ENCODE measurements around the gene OLFML1. TPM values are rescaled to one million over a fixed set of nuclear protein-coding genes. Genes with fewer than 3 reads are reported as not detected.

The OLFML1 gene
- total RNA-seq, 1 donor from 2014 or later = not detected

GRCh38 chr11:7469351-7469865, 15.9 kb upstream of the OLFML1 start:
- Mint-ChIP-seq H3K27ac (no peak overlapping the region), H3K4me3 (no peak overlapping the region), H3K27me3 (no peaks in the 10 kb centered on the region), H3K36me3 (ENCODE audit: low read depth) (peaks cover 33% of the 10 kb centered on the region), H3K9me3 (peaks cover 2% of the 10 kb centered on the region), H3K4me1 (peaks cover 32% of the 10 kb centered on the region)
- intact Hi-C loops (cut with micrococcal nuclease) = no loop called here
- ChIA-PET POLR2A (interaction anchor here (0.7 kb wide), 2 partner anchors 9 to 208 kb away, joined by 3 read pairs; no protein-coding TSS in a partner anchor), CTCF (no interaction called here)
- ATAC-seq (ENCODE audit: low read depth) (no peak), DNase-seq (no peak)
- TF ChIP-seq CTCF (IDR thresholded peaks at IDR 0.05) = no peak

GRCh38 chr11:7471071-7471470, 14.2 kb upstream of the OLFML1 start:
- Mint-ChIP-seq H3K4me1 (peaks cover 36% of the 10 kb centered on the region), H3K4me3 (no peak overlapping the region), H3K27me3 (no peaks in the 10 kb centered on the region), H3K9me3 (no peaks in the 10 kb centered on the region), H3K36me3 (ENCODE audit: low read depth) (peaks cover 26% of the 10 kb centered on the region), H3K27ac (no peak overlapping the region)
- ChIA-PET POLR2A (interaction anchor here (1.2 kb wide), 1 partner anchor 42 kb away, joined by 3 read pairs; no protein-coding TSS in a partner anchor), CTCF (interaction anchor here (1.2 kb wide), 1 partner anchor 9 kb away, joined by 4 read pairs; no protein-coding TSS in a partner anchor)
- DNase-seq (no peak), ATAC-seq (ENCODE audit: low read depth) (no peak)
- TF ChIP-seq CTCF (IDR thresholded peaks at IDR 0.05) = no peak
- intact Hi-C loops (cut with micrococcal nuclease) = no loop called here

- H3K36me3 Mint-ChIP-seq (ENCODE audit: low read depth) = peaks cover 6% of the 10 kb centered on the region
- DNase-seq = peak; percentile 31
- POLR2A ChIA-PET = interaction anchor here (1.0 to 2.4 kb wide), 4 partner anchors 9 to 47 kb away, joined by 3 to 17 read pairs (median 3); partner anchors contain the start of gene PPFIBP2
Observed at GRCh38 chr11:7473717-7474116, 11.6 kb upstream of the OLFML1 start.

GRCh38 chr11:7480113-7480512, 5.2 kb upstream of the OLFML1 start:
- intact Hi-C loops (cut with micrococcal nuclease) = no loop called here
- Mint-ChIP-seq H3K27me3 (no peaks in the 10 kb centered on the region), H3K4me3 (no peak overlapping the region), H3K27ac (no peak overlapping the region), H3K36me3 (ENCODE audit: low read depth) (no peaks in the 10 kb centered on the region), H3K4me1 (peaks cover 8% of the 10 kb centered on the region), H3K9me3 (no peaks in the 10 kb centered on the region)
- ChIA-PET CTCF (no interaction called here), POLR2A (interaction anchor here (0.8 to 1.0 kb wide), 2 partner anchors 11 to 16 kb away, joined by 3 to 4 read pairs; no protein-coding TSS in a partner anchor)
- ATAC-seq (ENCODE audit: low read depth) (no peak), DNase-seq (no peak)
- no peak for TF ChIP-seq CTCF (IDR thresholded peaks at IDR 0.05)

More at GRCh38 chr11:7473717-7474116, 11.6 kb upstream of the OLFML1 start:
- Mint-ChIP-seq H3K27ac (peak overlapping the region; percentile 74), H3K4me1 (peaks cover 29% of the 10 kb centered on the region), H3K9me3 (no peaks in the 10 kb centered on the region), H3K27me3 (no peaks in the 10 kb centered on the region), H3K4me3 (peak overlapping the region; percentile 47)
- CTCF ChIA-PET = no interaction called here
- intact Hi-C loops (cut with micrococcal nuclease) = loop anchor here (1.0 to 2.0 kb wide), 4 partner anchors 23 to 48 kb away; no protein-coding TSS in a partner anchor
- no peak for TF ChIP-seq CTCF (IDR thresholded peaks at IDR 0.05)
- ATAC-seq (ENCODE audit: low read depth) = peak; percentile 99

GRCh38 chr11:7484131-7484530, 1.2 kb upstream of the OLFML1 start:
- intact Hi-C loops (cut with micrococcal nuclease) = no loop called here
- H3K9me3 Mint-ChIP-seq = no peaks in the 10 kb centered on the region
- TF ChIP-seq CTCF (IDR thresholded peaks at IDR 0.05) = no peak
- H3K4me3 Mint-ChIP-seq = no peak overlapping the region
- H3K27me3 Mint-ChIP-seq = no peaks in the 10 kb centered on the region
- H3K27ac Mint-ChIP-seq = no peak overlapping the region
- H3K36me3 Mint-ChIP-seq (ENCODE audit: low read depth) = peaks cover 5% of the 10 kb centered on the region
- ATAC-seq (ENCODE audit: low read depth) = no peak
- H3K4me1 Mint-ChIP-seq = no peaks in the 10 kb centered on the region
- no peak for DNase-seq
- POLR2A ChIA-PET = no interaction called here
- CTCF ChIA-PET = no interaction called here
